HG03354 (cell line): ENCODE results near the gene ADAMTS13.

Source experiments
- ATAC-seq: cut with Tn5 transposase; IDR thresholded peaks from one replicate; pipeline ENCODE4 v1.9.1; 2021; ENCODE audit warnings: mild to moderate bottlenecking; ENCODE audit not compliant: unreplicated experiment, poor library complexity, severe bottlenecking

ADAMTS13 gene

DNA sequence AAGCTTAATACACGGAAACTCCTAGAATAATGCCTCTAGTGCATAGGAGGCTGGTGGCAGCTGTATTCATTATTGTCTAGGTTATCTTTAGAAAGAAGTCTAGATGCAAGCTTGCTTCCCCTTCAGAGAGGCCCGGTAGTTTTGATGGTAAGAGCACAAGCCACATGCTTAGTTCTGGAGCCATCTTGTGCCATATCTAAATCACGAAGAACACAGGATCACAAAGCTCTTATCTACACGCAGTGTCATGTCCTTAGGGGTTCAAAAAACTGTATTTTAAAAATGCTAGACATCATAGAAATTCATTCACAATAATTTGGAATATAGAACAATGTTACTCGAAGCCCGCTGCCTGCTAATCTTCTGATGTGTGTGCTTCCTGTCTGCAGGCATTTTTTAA, 43.8 kb downstream of the ADAMTS13 start:
- ATAC-seq: no peak

DNA sequence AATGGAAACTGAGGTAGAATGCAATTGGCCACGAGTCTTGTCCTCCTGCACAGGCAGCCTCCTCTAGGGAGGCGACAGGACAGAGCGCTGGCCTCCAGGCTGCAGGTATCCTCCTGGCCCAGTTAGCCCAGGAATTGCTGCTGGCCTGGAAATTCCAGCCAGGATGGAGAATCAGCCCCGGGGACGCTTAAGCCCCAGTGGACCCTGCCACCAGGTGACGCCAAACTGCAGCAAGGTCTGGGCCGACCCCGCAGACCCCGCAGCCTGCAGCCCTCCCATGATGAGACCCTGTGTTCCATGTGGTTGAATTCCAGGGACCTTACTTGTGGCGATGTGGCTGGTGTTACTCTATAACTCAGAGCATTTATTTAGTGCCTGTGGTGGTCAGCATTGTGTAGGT, 44.9 kb downstream of the ADAMTS13 start:
- no peak for ATAC-seq

GRCh38 chr9:133468374-133468773, 46.2 kb downstream of the ADAMTS13 start:
- no peak for ATAC-seq

DNA sequence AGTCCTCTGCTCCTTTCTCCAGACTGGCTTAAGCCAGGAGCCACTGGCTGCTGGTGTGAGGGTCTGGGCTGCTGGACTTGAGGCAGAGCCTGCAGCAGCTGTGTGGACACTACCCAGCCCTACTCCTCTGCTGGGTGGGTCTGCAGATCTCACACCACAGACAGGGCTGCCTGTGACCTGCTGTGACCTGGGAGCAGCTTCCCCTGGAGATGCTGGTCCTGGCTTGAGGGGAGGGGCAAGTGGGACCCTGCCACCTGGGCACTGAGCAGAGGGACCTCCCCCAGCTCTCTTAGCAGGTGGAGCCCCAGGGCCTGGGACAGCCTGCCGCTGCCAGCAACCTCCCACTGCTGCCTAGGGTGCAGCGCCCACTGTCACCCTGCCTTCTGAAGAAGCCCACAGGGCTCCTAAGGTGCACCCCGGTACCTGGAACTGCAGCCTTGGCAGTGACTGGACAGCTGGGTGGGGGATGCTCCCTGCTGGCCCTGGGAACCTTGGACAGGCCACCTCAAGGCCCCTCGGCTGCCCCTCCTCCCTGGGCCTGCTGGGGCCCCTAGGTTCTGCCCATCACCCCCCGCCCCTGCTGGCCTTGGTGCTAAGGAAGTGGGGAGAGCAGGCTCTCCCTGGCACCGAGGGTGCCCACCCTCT, 46.7 kb downstream of the ADAMTS13 start:
- no peak for ATAC-seq

GRCh38 chr9:133470427-133470924, 48.3 kb downstream of the ADAMTS13 start:
- no peak for ATAC-seq

DNA sequence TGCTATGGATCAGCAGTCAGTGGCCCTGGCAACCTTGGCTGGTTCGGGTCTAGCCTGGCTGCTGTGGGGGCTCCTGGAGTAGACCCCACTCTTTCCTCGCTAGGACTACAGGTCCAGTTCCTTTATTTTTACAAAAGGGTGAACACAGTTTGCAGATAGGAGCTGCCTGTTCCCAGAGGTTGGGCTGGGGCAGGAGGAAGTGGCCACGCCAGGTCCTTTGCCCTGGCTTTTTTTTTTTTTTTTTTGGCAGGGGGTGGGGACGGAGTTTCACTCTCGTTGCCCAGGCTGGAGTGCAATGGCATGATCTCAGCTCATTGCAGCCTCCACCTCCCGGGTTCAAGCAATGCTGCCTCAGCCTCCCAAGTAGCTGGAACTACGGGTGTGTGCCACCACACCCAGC, 48.8 kb downstream of the ADAMTS13 start:
- ATAC-seq: no peak

- ATAC-seq: no peak
Observed at GRCh38 chr9:133471551-133472276, 49.5 kb downstream of the ADAMTS13 start.

DNA sequence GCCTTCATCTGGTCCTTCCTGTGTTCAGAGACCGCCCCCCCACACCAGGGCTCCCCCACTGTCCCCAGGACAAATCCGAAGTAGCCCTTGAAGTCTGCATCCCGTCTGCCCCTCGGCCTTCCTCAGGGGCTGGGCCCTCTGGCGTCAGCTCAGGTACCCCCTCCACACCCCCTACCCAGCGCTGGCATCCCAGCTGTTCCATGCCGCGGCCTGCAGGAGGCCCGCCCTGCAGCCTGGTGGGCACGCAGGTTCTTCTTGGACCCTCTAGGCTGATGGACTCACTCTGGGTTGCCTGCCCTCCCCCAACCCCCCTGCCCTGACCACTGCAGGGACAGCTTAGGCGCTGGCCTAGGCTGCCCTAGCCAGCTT, 50.1 kb downstream of the ADAMTS13 start:
- ATAC-seq: no peak

- no peak for ATAC-seq
Observed at GRCh38 chr9:133472753-133473378, 50.7 kb downstream of the ADAMTS13 start.

DNA sequence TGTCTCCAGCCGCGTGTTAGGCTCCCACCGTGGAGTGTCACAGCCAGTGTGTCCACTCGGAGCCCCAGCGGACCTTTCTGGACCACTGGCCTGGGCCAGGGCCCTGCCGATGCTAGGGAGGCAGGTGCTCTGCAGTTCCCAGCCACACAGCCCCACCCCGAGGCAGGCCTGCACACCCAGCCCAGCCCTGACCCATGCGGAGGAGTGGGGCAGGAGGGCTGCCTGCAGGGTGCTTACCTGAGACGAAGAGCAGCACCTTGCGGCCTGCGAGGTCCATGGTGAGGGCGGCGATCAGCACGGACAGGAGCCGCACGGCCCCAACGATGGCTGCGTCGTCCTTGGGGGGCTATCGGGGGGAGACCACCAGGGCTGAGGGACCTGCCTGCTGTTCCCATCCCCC, 51.6 kb downstream of the ADAMTS13 start:
- ATAC-seq: no peak

DNA sequence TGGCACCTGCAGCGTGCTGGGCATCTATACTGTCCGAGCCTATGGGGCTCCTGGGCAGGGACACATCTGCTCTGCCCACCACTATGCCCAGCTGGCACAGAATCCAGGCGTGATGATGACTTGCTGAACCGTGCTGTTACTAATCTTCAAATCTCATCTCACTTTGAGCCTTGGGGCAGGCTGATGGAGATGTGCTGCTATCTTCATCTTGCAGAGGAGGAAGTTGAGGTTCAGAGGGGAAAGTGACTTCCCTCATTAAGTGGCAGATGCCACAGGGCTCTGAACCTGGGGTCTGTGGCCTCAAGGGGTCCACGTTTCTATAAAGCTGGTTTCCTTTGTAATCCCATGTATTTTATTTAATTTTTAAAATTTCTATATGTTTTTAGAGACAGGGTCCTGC, 52.0 kb downstream of the ADAMTS13 start:
- no peak for ATAC-seq

GRCh38 chr9:133474853-133475252, 52.7 kb downstream of the ADAMTS13 start:
- no peak for ATAC-seq

GRCh38 chr9:133475292-133476012, 53.3 kb downstream of the ADAMTS13 start:
- ATAC-seq: no peak

DNA sequence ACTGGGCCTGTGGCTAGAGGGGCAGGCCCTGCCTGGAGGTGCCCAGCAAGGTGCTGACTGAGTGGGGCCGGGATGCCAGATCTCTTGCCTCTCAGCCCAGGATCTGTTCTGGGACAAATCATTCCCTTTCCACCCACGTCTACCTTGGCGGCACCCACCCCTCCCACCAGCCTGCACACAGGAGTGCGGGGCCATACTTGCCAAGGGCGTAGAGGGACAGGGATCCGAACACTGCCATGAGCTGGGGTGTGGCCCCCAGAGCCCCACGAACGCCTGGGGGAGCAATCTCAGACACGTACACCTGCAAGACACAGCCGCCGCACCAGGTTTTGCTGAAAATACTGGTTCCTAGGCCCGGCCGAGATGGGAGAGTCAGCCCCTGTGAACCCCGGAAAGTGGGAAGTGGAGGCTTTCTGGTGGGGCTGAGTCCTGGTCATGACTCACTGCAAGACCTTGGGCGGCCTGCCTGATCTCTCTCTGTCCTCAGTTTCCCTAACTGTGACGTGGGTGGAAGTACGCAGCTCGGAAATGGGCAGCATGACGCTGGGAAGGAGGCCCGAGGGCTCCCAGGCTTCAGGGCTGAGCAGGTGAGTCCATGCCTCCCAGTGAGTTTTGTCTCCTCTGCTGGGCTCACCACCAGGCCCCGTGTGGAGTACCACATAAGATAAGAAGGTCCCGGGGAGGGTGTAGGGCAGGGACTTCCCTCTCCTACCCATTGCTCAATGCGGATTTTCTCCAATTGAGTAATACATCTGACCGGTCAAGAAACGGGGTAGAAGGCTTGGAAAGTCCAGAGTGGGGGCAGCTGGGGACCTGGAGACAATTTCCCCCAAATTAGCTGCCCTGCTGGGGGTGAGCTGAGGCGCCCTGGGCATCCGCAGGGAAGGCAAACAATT, 54.1 kb downstream of the ADAMTS13 start:
- ATAC-seq: no peak

- ATAC-seq: no peak
Observed at GRCh38 chr9:133476941-133477340, 54.8 kb downstream of the ADAMTS13 start.

DNA sequence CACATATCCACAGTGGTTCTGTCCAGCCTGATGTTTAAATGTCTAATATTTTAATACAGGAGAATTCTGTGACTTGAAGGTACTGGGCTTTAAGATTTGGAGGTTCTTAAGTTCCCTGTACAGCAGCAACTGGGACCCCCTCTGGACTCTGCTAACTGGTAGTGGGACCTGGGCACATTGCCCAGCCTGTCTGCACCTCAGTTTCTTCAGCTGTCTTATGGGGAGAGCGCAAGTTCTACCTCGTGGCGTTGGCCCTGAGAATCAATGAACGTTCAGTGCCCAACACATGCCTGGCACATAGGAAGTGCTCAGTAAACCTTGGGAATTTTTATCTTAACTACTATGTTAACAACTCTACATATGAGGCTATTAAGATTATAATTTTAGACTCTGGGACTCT, 55.3 kb downstream of the ADAMTS13 start:
- ATAC-seq: no peak

DNA sequence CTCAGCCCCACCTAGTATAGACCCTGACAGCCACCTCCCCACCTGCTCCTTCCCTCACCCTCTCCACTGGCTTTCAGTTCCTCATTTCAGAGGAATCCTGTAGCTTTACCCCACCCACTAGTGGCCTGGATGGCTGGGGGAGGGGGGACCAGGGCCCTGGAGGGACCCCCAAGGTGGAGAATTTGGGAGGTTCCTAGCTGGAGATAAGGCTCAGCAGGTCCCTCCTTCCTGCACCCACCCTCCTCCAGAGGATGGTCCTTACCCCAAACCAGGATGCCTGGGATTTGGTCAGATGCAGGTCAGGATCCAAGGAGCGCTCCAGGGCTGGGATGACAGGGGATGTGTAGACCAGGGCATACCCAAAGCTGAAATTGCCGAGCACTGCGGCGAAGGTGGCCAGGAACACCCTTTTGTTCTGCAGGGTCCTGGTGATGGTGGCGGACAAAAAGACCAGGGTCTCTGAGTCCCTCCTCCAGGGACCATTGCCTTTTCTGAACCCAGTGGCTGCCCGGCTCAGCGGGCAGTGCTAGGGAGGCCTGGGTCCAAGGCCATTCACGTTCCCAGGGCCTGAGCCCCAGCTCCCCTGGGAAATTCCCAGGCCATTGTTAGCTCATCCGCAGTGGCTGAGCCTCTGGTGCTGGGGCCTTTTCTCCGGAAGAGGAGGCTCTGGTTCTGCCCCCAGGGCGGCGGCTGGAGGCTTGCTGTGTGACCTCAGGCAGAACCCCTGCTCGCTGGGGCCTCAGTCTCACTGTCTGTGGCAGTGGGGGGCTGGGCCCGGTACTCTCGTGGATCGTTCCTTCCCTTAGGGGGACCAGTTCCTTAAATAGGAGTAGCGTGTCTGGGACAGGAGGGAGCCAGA, 56.1 kb downstream of the ADAMTS13 start:
- ATAC-seq: peak; percentile 52

DNA sequence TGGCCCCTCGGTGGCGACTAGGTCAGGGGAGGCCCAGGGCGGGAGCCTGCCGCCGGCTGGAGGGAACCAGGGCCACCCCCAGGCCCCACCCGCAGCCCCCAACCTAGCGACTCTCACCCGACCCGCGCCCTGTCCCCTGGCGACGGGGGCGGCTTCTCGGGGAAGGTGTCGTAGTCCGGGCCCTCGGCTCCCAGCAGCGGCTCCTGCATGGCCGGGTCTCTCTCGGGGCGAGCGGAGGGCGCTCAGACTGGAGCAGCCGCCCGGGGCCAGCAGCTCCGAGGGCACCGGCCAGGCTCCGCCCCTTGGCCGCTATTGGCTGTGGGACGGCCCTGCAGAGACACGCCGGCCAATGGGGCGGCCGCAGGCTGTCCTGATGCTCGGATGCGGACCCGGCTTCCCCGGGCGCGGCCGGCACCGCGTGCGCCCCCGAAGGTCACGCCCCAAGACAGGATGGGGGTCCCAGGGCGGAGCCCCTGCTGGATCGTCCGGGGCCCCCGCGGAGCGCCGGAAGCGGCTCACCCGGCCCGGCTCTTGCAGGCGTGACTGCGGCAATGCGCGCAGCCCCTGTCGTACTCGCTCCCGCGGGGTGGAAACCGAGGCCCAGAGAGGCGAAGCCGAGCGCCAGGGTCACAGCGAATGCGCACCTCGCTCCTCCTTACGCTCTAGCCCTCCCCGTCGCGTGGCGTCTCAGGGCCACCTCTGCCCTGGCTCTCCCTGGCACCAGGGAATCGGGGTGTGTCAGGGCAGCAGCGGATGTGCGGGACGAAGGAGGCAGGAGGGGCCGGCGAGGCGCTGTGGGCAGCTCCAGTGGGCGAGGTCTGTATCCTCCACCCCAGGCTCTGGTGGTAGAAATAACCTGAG, 56.9 kb downstream of the ADAMTS13 start, which contains the start of gene SLC2A6:
SLC2A6 (minus strand) TSS at position 249 of the 861 bp plus-strand sequence; CDS start at position 209, 40 bp downstream.
- ATAC-seq: peak; percentile 95
